Uterus (tissue), 2 donors: ENCODE measurements around the gene LNX2.

Source experiments
- CTCF ChIP-seq, 4 experiments: fragments of 200-600 bp in 2 of 4; fragments of 450-650 bp in 2 of 4; sonication (generic) in 2 of 4; IDR thresholded peaks; one replicate each; pipeline ENCODE4 v1.5.1; 2016 to 2019; ENCODE audit warnings: antibody characterized with exemption in 4 of 4, mild to moderate bottlenecking in 2 of 4, moderate library complexity in 1 of 4
- POLR2A ChIP-seq, 2 donors: fragments of 450-650 bp; IDR thresholded peaks; one replicate each; pipeline ENCODE4 v1.6.1; 2016; ENCODE audit warnings: antibody characterized with exemption in 2 of 2, mild to moderate bottlenecking in 1 of 2, moderate library complexity in 1 of 2

- no peak for TF ChIP-seq CTCF (IDR thresholded peaks at IDR 0.05)
- TF ChIP-seq POLR2A (IDR thresholded peaks at IDR 0.05) = no peak
These were observed 50.9 kb downstream of the LNX2 start for GRCh38 chr13:27569405-27569804.
